DMS79 (cell line): Measurements from ENCODE around the gene LCK.
A peak's percentile ranks its signal among the peaks of the same experiment; 100 is the strongest.
"Not testable (repeated sequence)": the region's sequence is repeated elsewhere in the genome, so short reads cannot be mapped to it uniquely, and the experiment has no call there.

ENCODE experiments used
- DNase-seq: peaks from one replicate; lab custom pipeline; 2025; lab: John Stamatoyannopoulos, UW

The LCK gene

GRCh38 chr1:32240140-32240951, 10.7 kb upstream of the LCK start:
- DNase-seq: peak; percentile 95

- DNase-seq: peak; percentile 86
Measured at GRCh38 chr1:32241001-32241763, 9.9 kb upstream of the LCK start.

- DNase-seq: no peak
Measured at GRCh38 chr1:32242341-32242851, 8.7 kb upstream of the LCK start.

GRCh38 chr1:32246888-32247273, 4.2 kb upstream of the LCK start, which contains the start of gene FAM167B:
FAM167B (plus strand) TSS chr1:32247222; CDS start chr1:32247422, 200 bp downstream.
- no peak for DNase-seq

- no peak for DNase-seq
Measured at GRCh38 chr1:32247452-32247851, 3.6 kb upstream of the LCK start.

GRCh38 chr1:32247983-32248889, 2.8 kb upstream of the LCK start:
- no peak for DNase-seq

- DNase-seq: no peak
Measured at GRCh38 chr1:32249831-32250525, 1.1 kb upstream of the LCK start.

GRCh38 chr1:32255072-32256071, 4.3 kb downstream of the LCK start:
- no peak for DNase-seq

GRCh38 chr1:32256473-32257226, 5.6 kb downstream of the LCK start:
- no peak for DNase-seq

GRCh38 chr1:32257227-32257508, 6.1 kb downstream of the LCK start:
- no peak for DNase-seq

GRCh38 chr1:32263236-32263593, 12.2 kb downstream of the LCK start:
- DNase-seq: not testable (repeated sequence)

- DNase-seq: no peak
Measured at GRCh38 chr1:32263744-32264143, 12.7 kb downstream of the LCK start.

GRCh38 chr1:32265846-32266245, 14.8 kb downstream of the LCK start:
- no peak for DNase-seq

GRCh38 chr1:32266921-32267591, 16.0 kb downstream of the LCK start:
- DNase-seq: no peak

GRCh38 chr1:32269744-32270143, 18.7 kb downstream of the LCK start:
- DNase-seq: no peak

GRCh38 chr1:32272557-32273390, 21.7 kb downstream of the LCK start:
- no peak for DNase-seq

- DNase-seq: peak; percentile 82
Measured at GRCh38 chr1:32273391-32274208, 22.5 kb downstream of the LCK start.
